ENCODE results near the gene RRP1B.

The RRP1B gene

DNA sequence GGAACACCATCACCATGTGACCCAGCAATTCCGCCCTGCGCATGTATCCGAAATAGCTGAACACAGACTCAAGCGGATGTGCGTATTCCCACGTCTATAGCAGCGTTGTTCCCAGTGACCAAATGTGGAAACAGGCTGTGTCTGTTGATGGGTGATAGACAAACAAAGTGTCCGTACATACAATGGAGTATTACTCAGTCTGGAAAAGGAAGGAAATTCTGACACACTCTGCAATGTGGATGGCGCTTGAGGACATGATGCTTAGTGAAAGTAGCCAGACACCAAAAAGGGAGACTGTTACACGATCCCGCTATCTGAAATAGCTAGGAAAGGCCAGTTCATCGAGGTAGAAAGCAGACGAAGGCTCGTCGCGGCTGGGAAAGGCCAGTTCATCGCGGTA, 85.4 kb downstream of the RRP1B start:
- DNase-seq, result no peak

All from fibroblast of skin of back (primary cell).